Tongue (tissue), 2 donors: ENCODE data around the gene GGTLC3. TPM values are rescaled to one million over a fixed set of nuclear protein-coding genes. Genes with fewer than 3 reads are reported as not detected.
"Not testable (repeated sequence)": the region's sequence is repeated elsewhere in the genome, so short reads cannot be mapped to it uniquely, and the experiment has no call there.

Experiments
- DNase-seq: peaks from one replicate; pipeline ENCODE4 v3.0.0-alpha.2; 2015
- total RNA-seq: library from RNA; depleted of rRNA; stranded (reverse); fragments of >200 nt; gene quantifications from one replicate; pipeline ENCODE4 v1.2.3, GENCODE V29; 2014

Gene GGTLC3
- not detected for total RNA-seq

DNA sequence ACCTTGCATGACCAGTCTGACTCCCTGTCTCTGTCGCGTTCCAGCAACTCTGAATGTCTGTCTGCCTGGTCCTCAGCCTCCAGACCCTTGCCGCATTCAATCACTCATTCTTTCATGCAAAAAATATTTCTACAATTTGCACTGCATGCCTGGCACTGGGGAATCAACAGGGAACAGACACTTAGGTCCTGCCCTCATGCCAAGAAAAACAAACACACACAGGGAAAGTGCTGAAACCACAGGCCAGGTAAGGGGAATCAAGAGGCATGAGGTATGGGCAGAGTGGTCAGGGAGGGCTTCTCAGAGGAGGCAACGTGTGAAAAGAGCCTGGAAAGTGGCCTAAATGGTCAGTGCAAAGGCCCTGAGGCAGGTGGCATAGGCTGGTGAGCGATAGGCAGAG is at the start of gene GGTLC3:
GGTLC3 (minus strand) TSS at position 101 of the 400 bp plus-strand sequence. CDS start 264 bp downstream, outside the sequence.
- not testable (repeated sequence) for DNase-seq

DNA sequence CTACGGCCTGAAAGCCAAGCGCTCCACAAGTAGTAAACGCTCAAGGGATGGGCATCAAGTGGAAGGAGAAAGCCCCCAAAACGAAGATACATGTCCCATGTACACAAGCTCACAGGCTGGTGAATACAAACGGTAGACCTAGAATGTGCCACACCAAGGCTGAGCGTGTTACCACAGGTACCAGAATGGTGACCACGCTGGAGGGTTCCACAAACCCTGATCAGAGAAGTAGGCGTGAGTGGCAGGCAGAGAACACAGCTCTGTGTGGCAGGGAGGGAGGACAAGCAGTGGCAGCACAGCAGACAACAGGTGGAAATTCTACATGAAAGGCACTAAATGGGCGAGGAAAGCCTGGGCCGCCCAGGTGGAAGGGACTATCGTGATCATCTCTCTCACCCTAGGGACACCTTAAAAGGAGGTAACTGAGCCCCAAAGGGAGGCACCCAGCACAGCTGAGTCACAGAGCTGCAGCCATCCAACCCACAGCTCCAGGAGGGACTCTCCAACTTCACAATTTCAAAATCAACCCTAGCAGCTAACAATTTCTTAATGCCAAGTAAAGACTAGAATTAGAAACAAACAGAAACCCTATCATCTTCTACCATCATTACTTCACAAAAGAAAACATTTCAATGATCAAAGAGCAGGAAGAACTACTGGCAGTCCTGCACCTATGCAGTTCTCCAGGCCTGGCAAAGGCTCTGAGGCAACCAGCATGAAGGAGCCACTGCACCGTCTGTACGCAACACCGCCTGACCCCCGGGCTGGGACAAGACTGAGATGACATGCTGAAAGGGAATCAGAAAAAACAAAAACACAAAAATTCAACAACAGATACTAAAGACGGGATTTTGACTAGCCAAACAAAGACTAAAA is 42.4 kb upstream of the GGTLC3 start:
- DNase-seq, result not testable (repeated sequence)

DNA sequence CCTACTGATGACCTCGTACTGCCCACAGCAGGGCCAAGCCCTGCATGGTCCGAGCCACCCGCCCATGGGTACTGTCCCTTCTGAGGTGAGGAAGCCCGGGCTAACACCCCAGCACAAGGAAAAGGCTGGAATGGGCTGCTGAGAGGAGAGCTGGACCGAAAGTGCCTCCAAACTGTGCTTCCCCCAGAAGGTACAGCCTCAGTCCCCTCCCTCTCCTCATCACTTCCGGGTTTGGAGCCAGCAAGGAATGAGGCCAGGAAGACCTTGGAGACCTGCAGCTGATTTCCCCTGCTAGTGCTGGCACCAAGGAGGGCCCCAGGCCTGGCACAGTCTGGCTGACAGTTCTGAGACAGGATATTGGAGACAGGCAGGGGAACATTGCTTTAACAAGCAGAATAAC is 41.0 kb upstream of the GGTLC3 start:
- DNase-seq, result not testable (repeated sequence)

DNA sequence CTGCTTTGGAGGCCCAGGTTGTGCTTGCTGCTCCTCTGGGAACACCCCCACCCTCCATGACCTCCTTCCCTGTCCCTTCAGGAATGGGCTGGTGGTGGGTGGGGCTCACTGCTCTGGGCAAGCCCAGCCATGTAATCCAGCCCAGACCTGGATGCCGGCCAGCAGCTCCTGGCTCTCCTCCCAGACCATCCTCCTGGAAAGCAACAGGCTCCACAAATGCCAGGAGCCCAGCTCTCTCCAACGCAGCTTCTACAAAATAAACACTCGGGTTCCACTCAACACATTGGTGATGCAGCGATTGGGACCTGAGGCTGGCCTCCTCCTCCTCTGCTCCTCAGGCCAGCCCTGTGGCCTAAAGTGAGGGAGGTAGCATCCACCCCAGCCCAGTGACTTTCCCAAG is 40.6 kb upstream of the GGTLC3 start:
- DNase-seq, result not testable (repeated sequence)

DNA sequence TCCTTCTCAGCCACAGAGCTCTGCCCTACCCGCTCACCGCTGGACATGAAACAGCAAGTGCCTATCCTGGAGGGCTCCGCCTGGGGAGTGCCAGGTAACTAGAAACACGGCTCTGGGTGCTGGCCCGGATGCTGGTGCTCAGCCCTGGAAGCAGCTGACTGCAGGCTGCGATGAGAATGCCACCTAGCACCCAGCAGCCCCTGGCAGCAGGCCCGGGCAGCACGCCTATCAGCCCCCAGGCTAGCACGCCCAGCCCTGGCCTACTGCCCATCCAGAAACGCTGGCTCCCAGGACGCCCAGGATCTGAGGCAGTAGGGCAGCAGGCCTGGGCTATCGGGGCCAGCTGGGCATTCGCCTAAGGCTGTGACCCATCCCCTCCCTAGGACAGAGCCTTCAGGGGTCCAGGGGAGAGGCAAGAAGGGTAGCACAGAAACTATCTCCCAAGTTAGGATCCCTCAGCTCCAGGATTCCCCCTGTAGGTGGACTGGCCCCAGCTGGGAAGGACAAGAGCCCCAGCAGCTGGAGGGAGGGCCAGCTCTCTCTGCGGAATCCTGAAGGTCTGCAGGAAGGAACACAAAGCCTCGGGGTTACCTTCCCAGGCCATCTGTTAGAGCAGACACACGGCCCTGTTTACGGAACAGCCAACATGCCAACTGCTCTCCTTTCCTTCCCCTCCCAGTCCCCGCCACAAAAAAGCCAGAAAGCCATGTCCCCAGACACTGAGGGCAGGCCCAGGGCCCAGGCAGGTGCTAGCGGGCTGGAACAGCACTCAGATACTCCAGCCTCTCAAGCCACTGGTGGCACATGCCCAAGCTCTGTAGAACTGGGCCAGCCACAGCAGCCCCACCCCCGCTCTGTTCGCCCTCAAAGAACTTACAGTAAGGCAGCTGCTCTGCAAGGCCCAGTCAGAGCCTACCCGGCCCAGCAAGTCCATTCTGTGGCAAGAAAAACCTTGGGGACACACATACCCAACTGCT is 36.6 kb upstream of the GGTLC3 start:
- DNase-seq, result not testable (repeated sequence)

DNA sequence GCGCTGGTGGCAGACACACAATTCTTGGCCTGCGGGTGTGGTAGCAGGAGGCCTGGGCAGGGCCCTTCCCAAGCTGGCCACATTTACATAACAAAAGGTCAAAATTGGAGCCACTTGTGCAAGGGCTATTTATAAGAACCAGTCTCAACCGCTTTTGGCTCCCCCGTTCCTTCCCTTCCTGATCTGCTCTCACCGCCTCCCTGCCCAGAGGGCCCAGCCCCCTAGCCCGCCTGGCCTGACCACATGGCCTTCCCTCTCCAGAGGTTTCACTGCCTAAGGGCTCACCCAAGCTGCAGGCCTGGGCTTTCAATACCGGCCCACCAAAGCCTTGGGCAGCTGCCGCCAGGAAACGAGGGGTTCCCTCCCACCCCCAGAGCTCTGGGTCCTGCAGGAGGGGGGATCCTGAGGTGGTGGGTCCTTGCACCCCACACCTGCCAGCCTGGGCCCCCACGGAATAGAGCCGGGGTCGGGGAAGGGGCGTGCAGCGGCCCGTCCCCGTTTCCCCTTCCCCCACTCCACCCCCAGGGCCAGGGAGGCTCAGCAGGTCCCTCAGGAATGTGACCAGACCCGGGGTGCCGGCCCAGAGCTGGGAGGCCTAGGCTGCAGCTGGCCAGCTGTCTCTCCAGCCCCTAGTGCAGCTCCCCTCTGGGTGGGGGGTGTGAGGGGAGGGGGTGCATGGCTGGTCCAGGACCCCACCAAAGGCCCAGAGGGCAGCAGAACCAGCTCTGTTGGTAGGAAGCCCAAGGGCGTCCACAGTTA is 35.1 kb upstream of the GGTLC3 start:
- DNase-seq, result not testable (repeated sequence)

DNA sequence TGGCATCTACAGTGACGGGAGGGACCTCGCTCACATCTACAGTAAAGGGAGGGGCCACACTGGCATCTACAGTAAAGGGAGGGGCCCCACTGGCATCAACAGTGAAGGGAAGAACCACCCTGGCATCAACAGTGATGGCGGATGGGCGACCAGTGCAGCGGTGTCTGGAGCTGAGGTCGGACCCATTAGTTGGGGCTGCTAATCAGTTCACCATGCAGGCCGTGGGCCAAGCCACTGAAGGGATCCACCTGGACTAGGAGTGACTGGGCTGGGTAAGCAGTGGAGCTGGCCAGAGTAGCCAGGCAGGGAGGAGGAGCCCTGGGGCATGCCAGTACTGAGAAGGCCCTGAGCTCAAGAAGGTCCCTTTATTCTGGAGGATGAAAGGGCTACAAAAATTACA is 33.1 kb upstream of the GGTLC3 start:
- DNase-seq, result not testable (repeated sequence)

DNA sequence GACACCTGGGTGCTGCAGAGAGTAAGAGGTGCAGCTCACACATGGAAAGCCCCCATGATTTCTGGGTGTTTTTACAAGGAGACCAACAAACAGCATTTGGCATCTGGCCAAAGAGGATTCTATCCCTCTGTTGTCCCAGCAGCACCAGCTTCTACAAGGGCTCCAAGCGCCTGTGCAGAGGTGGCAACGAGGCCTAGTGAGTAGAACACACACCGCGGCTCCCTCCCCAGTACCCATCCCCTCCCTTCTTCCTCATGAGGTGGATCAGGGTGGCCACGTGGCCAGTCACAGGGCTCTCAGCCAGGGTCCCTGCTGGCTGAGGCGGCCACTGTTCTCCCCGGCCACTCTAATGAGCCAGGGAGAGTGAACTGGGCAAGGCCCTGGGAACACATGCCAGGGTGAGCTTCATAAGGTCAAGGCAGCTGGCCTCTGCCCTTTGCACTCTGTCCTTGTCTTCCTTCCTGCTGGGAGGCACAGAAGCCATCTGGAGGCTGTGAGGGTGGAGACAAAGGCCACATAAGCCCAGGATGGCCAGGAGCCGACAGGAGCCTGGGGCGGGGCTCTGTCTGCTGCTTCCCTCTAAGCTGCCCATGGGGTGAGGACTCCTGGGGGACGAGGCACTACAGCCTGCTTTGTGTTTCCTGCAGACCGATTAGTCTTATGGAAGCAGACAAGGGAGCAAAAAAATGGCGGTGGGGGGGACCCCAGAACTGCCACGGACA is 31.7 kb upstream of the GGTLC3 start:
- DNase-seq, result not testable (repeated sequence)

DNA sequence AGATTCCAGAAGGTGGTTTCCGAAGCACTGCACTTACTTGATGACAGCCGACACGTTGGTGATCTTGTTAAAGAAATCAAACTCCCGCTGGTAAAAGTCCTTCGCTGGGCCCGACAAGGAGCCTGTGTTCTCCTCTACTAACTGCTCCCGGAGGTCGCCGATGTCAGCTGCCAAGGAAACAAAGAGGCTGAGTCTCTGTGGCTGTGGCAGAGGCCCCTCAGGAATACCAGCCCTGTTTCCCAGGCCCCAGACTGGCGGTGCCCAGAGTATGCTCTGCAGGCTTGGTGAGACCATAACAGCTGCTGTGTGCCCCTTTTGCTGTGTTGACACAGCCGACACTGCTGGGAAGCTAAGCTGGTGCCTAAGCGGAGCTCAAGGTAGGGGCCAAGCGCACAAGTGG is 26.7 kb upstream of the GGTLC3 start:
- DNase-seq, result not testable (repeated sequence)

DNA sequence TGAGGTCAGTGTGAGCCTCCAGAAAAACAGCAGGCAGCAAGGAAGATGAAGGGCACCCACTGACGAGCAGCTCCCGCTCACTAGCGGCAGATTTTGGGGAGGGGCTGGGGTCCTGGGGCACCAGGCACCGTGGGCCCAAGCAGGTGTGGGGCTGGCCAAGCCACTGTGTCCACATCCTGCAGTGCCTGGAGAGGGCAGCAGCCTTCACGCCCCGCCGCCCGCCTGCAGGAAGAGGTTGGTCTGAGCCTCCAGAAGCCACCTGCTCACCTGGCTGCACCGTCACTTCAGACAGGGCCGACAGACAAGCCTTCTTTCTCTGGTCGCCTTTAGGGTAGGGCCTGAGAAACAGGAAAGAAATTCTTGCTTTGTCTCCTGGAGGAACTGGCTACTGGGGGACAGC is 25.4 kb upstream of the GGTLC3 start:
- DNase-seq, result not testable (repeated sequence)

DNA sequence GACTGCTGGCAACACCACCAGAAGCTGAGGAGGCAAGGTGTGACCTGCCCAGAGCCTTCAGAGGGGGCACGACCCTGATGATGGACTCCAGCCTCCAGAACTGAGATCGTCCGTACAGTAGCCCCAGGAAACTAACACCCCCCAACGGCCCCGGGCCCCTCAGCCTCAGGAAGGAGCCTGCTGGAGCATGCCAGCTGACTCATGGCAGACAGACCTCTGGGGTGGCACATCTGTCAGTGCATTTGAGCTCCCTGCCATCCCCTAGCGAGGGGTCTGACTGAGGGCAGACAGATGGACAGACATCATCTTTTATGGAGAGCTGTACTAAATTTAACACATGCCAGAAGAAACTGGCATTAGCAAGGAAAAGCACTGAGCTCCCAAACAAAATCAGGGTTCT is 22.0 kb upstream of the GGTLC3 start:
- not testable (repeated sequence) for DNase-seq

DNA sequence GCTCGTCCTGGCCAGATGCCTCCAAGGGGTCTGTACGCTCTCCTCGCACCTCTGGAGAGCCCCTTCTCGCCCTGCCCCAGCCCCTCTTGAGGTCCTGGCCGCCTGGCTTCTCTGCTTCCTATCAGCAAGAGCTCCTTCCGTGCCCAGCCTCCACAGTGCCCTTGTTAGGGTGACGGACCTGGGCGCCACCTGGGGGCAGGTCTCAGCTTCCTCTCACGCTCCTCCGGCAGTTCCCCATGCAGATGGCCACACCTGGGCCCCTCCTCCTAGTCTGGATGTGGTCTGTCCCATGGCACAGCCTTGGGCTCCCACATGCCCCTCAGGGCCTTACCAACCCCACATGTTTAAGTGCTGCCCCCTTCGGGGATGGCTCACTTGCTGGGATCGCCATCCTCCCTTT is 16.4 kb upstream of the GGTLC3 start:
- not testable (repeated sequence) for DNase-seq

DNA sequence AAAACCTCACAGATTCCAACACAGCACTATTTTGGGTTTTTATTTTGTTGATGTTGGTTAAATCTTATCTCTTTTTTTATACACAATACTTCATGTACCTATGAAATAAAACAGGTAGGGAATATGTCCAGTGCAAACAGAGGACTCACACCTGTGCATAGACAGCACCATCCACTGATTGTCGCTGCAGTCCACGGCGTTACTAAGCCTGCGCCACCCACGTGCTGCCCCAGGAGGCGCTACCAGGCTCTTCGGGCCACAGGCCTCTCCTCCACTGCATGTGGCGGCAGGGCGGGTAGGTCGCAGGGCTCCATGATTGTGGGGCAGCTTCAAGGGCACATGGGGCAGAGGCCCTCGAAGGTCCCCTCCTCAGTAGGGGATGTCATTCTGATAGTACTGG is 15.7 kb upstream of the GGTLC3 start:
- not testable (repeated sequence) for DNase-seq

DNA sequence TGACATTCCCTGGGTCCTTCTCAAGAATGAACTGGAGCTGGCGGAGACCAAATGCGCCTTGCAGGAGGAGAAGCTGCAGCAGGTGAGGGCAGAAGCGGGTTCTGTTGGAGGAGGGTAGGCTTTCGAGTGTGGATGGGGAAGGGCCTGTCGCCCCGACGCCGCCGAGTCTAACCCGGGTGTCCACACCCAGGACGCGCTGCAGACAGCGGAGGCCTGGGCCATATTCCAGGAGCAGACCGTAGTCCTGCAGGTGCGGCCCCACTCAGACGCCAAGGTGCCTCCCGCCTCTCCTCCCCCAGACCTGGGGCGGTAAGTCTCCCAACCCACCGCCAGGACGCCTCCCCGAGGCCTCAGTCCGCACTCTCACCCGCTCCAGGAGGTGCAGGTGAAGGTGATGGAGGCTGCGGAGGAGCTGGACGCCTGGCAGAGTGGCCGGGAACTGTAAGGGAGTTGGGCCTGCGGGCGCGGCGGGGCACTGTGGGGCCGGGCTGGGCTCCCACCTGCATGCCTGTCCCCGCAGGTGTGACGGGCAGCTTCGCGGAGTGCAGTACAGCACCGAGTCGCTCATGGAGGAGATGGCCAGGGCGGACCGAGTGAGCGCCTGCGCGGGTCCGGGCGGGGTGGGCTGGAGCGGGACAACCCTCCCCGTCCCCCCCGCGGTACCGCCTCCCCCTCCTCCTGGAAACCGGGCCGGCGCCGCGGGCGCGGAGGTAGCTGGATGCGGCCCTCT is 11.6 kb upstream of the GGTLC3 start:
- not testable (repeated sequence) for DNase-seq

DNA sequence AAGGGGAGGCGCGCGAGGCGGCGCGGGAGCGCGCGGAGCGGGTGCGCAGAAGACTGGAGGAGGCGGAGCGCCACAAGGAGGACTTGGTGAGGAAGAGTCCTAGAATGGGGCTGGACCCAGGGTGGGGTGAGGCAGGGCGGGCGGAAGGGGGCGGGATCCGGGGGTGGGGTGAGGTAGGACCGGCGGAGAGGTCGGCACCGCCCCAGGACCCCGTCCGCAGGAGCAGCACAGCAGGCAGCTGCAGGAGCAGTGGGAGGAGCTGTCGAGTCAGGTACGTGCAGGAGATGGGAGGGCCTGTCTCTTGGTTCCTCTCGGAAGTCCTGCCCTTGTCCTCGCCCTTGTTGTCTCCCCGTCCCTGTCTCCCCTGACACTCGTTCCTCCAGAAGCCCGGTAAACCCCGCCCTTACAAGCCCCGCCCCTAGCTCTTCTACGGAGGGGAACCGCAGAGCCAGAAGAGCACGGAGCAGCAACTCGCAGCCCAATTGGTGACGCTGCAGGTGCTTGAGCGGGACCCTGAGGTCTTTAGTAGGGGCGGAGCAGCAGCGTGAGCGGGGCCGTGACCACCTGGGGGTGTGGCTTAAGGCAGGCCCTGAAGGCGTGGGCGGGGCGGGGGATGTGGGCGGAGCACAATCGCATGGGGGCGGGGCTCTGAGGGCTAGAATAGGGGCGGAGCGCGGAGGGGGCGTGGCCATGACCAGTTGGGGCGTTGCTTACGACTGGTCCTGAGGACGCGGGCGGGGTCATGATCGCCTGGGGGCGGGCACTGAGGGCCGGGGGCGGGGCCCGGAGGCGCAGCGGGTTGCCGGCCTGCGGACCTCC is 10.8 kb upstream of the GGTLC3 start:
- peak; percentile 78 for DNase-seq

DNA sequence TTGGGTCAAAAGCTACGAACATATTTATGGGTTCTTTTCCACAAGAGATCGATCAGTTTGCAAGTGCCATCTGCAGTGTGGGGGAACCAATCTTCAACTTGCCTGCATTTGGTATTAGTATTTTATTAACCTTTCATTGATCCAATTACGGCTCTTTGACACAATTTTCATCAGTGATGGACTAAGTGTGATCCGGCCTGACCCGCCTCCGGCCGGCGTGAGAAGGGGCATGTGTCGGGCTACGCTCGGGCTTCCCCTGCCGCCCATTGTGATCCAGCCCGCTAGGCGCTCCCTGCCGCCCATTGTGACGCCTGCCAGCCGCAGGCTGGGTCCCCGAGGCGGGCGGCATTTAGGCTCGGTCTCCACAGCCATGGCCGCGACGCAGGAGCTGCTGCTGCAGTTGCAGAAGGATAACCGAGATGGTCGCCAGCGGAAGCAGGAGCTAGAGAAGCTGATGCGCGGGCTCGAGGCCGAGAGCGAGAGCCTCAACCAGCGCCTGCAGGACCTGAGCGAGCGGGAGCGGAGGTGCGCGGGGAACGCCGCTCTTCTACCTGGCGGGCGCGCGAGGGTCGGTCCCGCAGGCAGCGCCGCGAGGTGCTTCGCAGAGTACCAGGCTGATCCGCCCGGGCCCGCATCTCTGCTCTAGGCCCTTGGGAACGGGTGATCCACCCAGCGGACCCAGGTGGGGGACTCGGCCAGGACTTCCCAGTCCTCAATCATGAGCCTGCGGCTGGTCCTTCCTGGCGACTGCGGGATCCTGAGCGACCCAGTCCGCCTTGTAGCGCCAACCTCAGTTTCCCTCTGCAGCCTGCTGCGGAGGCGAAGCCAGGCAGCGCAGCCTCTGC is 10.0 kb upstream of the GGTLC3 start, which contains the start of gene TMEM191B:
TMEM191B (plus strand) TSS at position 51 of the 845 bp plus-strand sequence; CDS start at position 230, 179 bp downstream.
- DNase-seq, result not testable (repeated sequence)

DNA sequence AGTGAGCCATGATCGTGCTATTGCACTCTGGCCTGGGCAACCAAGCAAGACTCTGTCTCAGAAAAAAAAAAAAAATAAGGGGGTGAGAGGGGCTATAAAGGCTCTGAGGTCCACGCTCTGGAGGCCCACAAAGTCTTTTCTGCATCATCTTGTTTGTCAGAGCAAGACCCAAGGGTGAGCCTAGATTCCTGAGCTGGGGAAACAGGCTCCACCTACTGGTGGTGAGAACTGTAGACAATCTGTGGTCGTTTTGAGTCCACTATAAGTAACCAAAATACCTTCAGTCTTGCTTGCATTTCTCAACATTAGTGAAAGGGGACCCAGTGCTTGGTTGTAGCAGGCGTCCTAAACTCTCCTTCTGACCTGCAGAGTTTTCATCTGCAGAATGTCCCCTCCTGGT is 5.4 kb upstream of the GGTLC3 start:
- DNase-seq, result not testable (repeated sequence)

DNA sequence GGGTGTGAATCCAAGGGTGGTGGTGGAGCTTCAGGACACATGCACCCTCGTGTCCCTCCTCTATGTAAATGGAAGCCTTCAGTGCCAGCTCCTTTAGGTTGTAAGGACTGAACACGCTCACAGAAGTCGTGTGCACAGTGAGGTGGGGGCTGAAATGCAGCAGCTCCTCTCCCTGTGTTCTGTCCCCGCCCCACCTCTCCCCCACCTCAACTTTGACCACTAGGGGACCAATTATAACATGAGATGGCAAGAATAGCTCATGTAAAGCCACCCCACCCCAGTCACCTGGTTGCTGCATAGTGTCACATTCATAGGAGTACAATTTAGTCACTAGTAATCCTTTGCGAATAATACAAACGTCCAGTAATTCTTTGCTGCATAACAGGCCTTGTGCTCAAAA is 4.8 kb upstream of the GGTLC3 start:
- DNase-seq, result not testable (repeated sequence)
